T-helper 1 cell (primary cell): ENCODE results near the gene RSPH9.
A peak's percentile ranks its signal among the peaks of the same experiment; 100 is the strongest.
"Not testable (repeated sequence)": the region's sequence is repeated elsewhere in the genome, so short reads cannot be mapped to it uniquely, and the experiment has no call there.

Experiments
- DNase-seq, 5 donors: peaks; one replicate each; pipeline ENCODE4 v3.0.0-alpha.2; 2012 to 2020

RSPH9 gene

GRCh38 chr6:43689421-43689820 lies 44.6 kb downstream of the RSPH9 start:
- no peak for DNase-seq

GRCh38 chr6:43695215-43695966 lies 50.6 kb downstream of the RSPH9 start:
- no peak for DNase-seq

- DNase-seq, result no peak
Measured at GRCh38 chr6:43695967-43696291, 51.1 kb downstream of the RSPH9 start.

GRCh38 chr6:43697421-43697820 lies 52.6 kb downstream of the RSPH9 start:
- no peak for DNase-seq

- no peak for DNase-seq
Measured at GRCh38 chr6:43698584-43699349, 53.9 kb downstream of the RSPH9 start.

GRCh38 chr6:43699564-43700186 lies 54.8 kb downstream of the RSPH9 start:
- no peak for DNase-seq

GRCh38 chr6:43700939-43701560 lies 56.2 kb downstream of the RSPH9 start:
- not testable (repeated sequence) for DNase-seq

- no peak for DNase-seq
Measured at GRCh38 chr6:43702171-43702533, 57.3 kb downstream of the RSPH9 start.

- DNase-seq, result no peak
Measured at GRCh38 chr6:43702534-43703440, 58.0 kb downstream of the RSPH9 start.

GRCh38 chr6:43703512-43704429 lies 58.9 kb downstream of the RSPH9 start:
- DNase-seq, result no peak

GRCh38 chr6:43705996-43706395 lies 61.2 kb downstream of the RSPH9 start:
- no peak for DNase-seq

- no peak for DNase-seq
Measured at GRCh38 chr6:43706788-43707187, 62.0 kb downstream of the RSPH9 start.

GRCh38 chr6:43707269-43707668 lies 62.4 kb downstream of the RSPH9 start:
- no peak for DNase-seq

GRCh38 chr6:43707767-43708166 lies 62.9 kb downstream of the RSPH9 start:
- no peak for DNase-seq

- DNase-seq, result peak in 1 of 5 donors; percentile 20
Measured at GRCh38 chr6:43708860-43709653, 64.2 kb downstream of the RSPH9 start.

- no peak for DNase-seq
Measured at GRCh38 chr6:43709654-43710303, 64.9 kb downstream of the RSPH9 start.

- DNase-seq, result no peak
Measured at GRCh38 chr6:43710576-43710975, 65.7 kb downstream of the RSPH9 start.

- no peak for DNase-seq
Measured at GRCh38 chr6:43712579-43712978, 67.7 kb downstream of the RSPH9 start.

GRCh38 chr6:43713643-43714310 lies 68.9 kb downstream of the RSPH9 start:
- no peak for DNase-seq
